ENCODE results near the gene SNAP29.

GRCh38 chr22:20814221-20814808 lies 44.5 kb upstream of the SNAP29 start:
- no peak for TF ChIP-seq CTCF (conservative IDR thresholded peaks at IDR 0.05 in 1 of 2, IDR thresholded peaks at IDR 0.05 in 1 of 2; ENCODE audit: extremely low read depth in 1 of 2, insufficient read depth in 1 of 2, low read depth in 1 of 2, low read length in 2 of 2)
- no peak for TF ChIP-seq EZH2 (IDR thresholded peaks at IDR 0.05; ENCODE audit: borderline replicate concordance, low read length)
